Measurements from ENCODE around the gene TUG1.

TUG1 gene

GRCh38 chr22:30947816-30948454 is 21.1 kb upstream of the TUG1 start:
- DNase-seq (ENCODE audit: low read depth, low spot score): peak; percentile 15

GRCh38 chr22:30948930-30949342 is 20.1 kb upstream of the TUG1 start:
- no peak for DNase-seq (ENCODE audit: low read depth, low spot score)

DNA sequence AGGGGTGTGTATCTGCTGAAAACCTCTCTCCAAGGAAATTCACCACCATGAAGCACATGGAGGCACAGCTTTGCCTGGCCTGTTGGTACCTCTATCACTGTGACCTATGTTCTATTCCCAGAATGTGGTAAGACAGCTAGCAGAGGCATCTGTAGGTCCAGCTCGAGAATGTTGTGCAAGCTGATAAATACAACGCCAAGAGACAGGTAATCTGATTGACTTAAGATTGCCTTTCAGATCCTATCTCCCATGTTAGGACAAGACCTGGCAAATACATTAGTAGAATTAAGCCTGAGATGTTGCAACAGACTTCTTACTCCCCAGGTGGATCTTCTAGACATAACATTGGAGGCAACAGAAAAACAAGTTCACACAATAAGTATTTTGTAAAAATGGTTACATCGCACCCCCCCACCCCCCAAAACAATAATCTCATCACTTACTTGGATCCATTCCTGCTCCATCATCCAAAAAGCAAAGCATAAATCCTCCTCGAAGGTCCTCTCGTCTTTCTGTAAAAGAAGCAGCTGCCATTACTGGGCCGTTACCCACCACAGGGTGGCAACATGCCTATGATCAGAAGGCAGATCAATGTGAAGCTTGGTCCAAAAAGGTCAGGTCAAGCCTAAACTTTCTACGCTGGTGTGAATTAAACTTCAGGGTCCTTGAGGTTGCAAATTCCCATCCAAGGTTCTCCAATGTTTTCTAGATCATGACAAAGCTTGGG is 19.0 kb upstream of the TUG1 start:
- no peak for DNase-seq (ENCODE audit: low read depth, low spot score)

DNA sequence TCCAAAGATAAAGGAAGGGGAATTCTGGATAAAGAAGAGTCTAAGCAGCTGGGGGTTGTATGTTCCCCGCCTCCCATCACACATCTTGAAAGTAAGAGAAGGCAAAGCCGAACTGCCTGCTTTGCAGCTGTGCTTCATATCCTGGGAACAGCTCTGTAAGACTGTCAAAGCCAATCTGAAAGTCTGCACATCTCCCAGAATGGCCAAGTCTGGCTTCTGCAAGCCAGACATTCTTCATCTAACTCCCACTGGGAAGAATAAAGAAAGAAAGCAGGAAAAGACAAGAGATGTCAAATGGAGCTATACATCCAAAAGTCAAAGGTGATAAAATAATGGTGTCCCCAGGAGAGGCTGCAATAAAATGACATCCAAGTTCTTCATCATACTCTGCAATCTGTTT is 15.9 kb upstream of the TUG1 start:
- DNase-seq (ENCODE audit: low read depth, low spot score): no peak

GRCh38 chr22:30955153-30955552 is 13.9 kb upstream of the TUG1 start:
- DNase-seq (ENCODE audit: low read depth, low spot score): no peak

- DNase-seq (ENCODE audit: low read depth, low spot score): no peak
Measured at GRCh38 chr22:30964858-30965257, 4.2 kb upstream of the TUG1 start.

GRCh38 chr22:30968015-30968923 is 796 bp upstream of the TUG1 start, which contains the start of gene MORC2:
Gene MORC2 (minus strand): TSS chr22:30968774. CDS start chr22:30967889, 885 bp downstream.
- DNase-seq (ENCODE audit: low read depth, low spot score): peak; percentile 3

GRCh38 chr22:30969532-30970355 is 679 bp downstream of the TUG1 start:
- DNase-seq (ENCODE audit: low read depth, low spot score): peak; percentile 9

DNA sequence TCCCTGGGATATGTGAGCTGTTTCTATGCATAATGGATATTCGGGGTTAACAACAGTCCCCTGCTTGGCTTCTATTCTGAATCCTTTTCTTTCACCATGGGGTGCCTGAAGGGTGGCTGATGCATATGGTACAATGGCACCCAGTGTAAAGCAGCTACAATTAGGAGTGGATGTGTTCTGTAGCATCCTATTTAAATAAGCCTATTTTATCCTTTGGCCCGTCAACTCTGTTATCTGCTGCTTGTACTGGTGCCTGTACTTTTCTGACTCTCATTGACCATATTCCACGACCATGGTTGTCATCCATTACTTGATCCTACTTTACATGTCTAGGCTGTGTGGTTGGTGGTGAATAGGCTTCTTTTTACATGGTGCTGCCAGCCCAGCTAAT is 1.3 kb downstream of the TUG1 start:
- no peak for DNase-seq (ENCODE audit: low read depth, low spot score)

DNA sequence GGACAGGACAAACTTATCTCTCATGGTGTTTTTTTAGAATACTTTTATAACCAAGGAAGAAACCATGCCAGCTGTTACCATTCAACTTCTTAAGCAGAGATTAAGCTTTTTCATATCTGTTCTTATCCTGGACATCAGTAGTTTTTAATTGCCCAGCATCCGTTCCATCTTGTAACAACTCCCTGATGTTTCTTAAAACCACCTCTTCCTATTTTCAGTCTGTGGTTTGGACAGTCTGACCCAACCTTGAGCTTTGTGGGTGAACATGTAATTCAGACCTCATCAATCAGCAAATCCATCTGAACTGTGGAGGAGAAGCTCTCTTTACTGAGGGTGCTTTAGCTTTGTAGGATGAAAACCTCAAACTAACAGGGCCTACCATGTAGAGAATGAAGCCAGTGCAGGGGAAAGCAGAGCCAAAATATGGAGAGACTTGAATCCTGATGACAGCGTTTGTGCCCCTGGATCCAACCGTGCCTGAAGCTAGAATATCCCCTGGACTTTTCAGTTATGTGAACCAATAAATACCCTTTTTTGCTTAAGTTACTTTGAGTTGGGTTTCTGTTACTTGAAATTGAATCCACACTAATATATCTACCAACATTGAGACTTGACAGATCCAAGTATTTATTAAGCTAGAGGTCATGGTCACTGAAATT is 9.4 kb downstream of the TUG1 start:
- DNase-seq (ENCODE audit: low read depth, low spot score): no peak

DNA sequence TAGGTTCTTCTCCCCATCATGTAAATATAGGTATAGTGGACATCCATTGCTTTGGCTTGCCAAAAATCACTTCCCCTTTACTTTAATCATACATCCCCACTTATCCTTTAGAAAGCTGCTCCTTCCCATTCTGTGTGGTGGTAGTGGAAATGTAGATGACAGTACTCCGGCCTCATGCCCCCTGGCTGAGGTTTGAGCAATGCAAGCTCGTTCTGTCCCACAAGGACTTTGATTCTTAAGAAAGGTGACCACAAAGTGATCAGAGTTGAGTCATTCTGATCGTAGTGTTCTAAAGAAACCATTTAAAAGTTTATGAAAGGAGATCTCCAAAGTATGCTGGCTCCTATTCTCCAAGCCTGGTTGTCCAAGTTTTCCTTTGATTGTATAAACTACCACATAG is 10.9 kb downstream of the TUG1 start:
- no peak for DNase-seq (ENCODE audit: low read depth, low spot score)

DNA sequence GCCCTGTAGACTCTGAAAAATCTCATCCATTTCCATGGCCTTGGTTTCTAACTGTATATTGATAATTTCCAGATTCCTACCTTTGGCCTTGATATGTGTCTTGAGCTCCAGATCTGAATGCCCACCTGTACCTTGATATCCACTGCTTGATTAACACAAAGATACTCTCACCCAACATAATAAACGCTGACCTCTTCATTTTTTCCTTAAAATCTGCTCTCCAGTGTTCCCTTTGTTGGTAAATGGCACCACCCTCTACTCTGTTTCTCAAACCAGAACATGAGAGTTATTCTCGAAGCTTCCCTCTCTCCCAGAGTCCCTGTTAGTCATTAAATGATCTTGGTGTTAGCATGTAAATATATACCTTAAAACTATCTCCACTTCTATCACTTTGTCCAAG is 13.4 kb downstream of the TUG1 start:
- DNase-seq (ENCODE audit: low read depth, low spot score): no peak

DNA sequence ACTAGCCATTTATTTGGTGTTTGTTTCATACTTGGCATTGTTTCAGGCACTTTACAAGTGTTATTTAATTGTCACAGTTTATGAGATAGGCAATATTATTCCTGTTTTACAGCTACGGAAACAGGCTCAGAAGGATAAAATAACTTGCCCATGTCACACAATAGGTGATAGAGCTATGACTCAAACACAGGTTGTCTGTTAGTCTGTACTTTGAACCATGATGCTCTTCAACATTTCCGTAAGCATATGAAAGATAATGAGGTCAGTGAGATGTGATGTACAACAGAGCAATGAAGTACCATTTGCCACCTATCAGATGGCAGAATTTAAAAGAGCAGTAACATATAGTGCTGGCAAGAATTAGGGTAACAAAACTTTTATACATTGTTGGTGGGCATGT is 15.3 kb downstream of the TUG1 start:
- DNase-seq (ENCODE audit: low read depth, low spot score): no peak

DNA sequence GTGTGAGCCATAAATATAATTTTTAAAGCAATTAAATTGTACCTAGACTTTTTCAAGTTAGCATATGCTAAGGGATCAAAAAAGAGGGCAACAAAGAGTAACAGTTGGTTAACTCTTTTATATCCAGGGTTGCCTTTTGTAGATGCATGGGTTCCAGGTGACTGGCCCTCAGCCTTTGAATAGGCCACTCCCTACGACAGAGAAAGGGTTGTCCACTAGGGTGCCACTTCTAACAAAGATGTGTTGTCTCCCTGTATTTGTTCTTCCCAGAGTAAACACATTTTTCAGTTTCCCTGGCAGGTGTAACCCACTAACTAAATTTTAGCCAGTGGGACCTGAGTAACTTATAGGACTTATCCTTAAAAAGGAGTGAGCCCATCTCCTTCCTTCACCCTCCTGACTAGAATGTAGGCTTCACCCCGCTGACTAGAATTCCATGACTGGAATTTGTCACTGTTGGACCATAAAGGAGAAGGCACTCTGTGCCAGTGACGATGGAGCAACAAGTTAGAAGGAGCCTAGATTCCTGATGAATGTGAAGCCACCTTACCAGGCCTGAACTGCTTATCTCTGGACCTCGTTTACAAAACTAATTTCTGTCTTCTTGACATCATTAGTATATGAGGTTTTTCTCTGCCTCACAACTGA is 16.6 kb downstream of the TUG1 start:
- no peak for DNase-seq (ENCODE audit: low read depth, low spot score)

- DNase-seq (ENCODE audit: low read depth, low spot score): no peak
Measured at GRCh38 chr22:30989474-30989873, 20.4 kb downstream of the TUG1 start.

- no peak for DNase-seq (ENCODE audit: low read depth, low spot score)
Measured at GRCh38 chr22:30990690-30991089, 21.6 kb downstream of the TUG1 start.

GRCh38 chr22:30992565-30992964 is 23.5 kb downstream of the TUG1 start:
- DNase-seq (ENCODE audit: low read depth, low spot score): no peak

DNA sequence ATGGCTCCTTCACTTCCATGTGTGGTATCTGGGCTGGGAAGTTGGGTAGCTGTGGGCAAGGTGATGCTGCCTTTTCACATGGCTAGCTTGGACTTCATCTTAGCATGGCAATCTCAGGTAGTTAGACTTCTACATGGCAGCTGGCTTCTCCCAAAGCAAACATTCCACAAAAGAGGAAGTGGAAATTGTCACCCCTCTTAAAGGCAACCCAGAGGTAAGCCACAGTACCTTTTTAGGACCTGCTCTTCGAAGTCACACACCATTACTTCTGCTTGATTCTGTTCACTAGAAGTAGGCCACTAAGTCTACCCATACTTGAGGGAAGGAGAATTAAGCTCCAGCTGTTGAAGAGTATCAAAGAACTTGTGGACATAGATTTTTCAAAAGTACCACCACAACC is 25.9 kb downstream of the TUG1 start:
- no peak for DNase-seq (ENCODE audit: low read depth, low spot score)

DNA sequence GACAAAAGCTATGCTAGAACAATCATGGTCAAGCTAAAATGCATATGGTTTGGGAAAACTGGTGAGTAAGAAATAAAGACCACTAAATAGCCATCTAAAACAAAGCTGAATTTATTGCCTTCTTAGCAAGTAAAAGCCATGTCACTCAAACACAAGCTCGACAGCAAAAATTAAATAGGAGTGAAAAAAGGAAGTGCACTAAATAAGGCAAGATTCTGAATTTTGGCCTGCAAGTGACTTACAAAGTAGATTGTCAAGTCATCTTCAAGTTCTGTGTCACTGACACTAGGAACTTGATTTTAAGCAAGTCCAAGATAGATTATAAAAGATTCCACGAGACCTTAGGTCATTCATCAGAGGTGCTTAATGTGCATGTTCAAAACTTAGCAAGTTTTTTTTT is 27.4 kb downstream of the TUG1 start:
- no peak for DNase-seq (ENCODE audit: low read depth, low spot score)

DNA sequence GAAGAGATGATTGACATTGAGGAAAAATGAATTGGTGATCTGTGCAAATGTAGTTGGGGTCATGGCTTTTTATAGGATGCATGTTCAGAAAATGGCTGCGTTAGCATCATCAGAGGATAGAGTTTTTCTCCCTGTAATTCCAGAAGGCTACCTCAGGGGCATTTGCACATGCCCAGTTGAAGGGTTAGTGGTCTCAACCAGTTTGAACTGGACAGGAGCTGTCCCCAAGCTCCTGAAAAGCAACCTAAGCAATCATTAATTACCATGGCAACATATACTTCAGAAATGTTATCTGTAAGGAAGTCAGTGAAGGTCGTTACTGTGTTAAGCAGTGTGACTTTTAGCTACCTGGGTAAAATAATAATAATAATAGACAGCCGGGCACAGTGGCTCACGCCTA is 29.3 kb downstream of the TUG1 start:
- no peak for DNase-seq (ENCODE audit: low read depth, low spot score)

Measured in smooth muscle cell of the brain vasculature (primary cell).